HepG2 (cell line): Measurements from ENCODE around the gene TTC23. TPM values are rescaled to one million over a fixed set of nuclear protein-coding genes. Genes with fewer than 3 reads are reported as not detected.

Source experiments
- ATAC-seq: fragments of 200-7000 bp; cut with Tn5 transposase; 3 replicates; pipeline ENCODE4 v1.9.1; 2020; ENCODE audit warnings: mild to moderate bottlenecking, moderate library complexity
- BruUV-seq: library from RNA; stranded (reverse); fragments of 400-500 nt; replicated peaks from 2 replicates; lab custom pipeline; 2021; lab: Mats Ljungman, UMichigan
- CTCF ChIA-PET: fragments of 300-600 bp; formaldehyde crosslinking; extraction: SDS; loops from one replicate; lab custom pipeline; 2021; ENCODE audit warnings: low total read pairs, inconsistent platforms, low intra/inter-chr PET ratio; lab: Yijun Ruan, JAX
- POLR2A ChIA-PET: fragments of 350-600 bp; sonication (Branson Sonifier 250); formaldehyde crosslinking; loops from one replicate; lab custom pipeline; 2020; ENCODE audit warnings: antibody characterized with exemption, inconsistent platforms; lab: Yijun Ruan, JAX
- DNase-seq: peaks from one replicate; pipeline ENCODE4 v3.0.0-alpha.2; 2015; ENCODE audit warnings: low spot score
- FAIRE-seq: peaks from 3 replicates; lab custom pipeline; 2011; peaks lifted over from hg19 to GRCh38; lab: Jason Lieb, UNC
- H2AFZ ChIP-seq: one replicate; pipeline ENCODE4 v1.6.1; 2011; ENCODE audit warnings: low read length, inconsistent platforms
- H3K27ac ChIP-seq: fragments of 300-600 bp; 3 replicates; pipeline ENCODE4 v1.8.0; 2011; ENCODE audit warnings: mixed run types, mild to moderate bottlenecking, mixed read lengths, low read length, inconsistent platforms; ENCODE audit not compliant: insufficient read depth; ENCODE audit errors: extremely low read length
- H3K27me3 ChIP-seq, 2 experiments: fragments of 200-600 bp in 1 of 2; 2 replicates in 1 of 2; 3 replicates in 1 of 2; pipeline versions ENCODE4 v1.6.0 to v1.8.0; 2011; ENCODE audit warnings: low read length in 2 of 2, mild to moderate bottlenecking in 2 of 2, moderate library complexity in 2 of 2, inconsistent platforms in 1 of 2; ENCODE audit not compliant: insufficient read depth in 2 of 2, control insufficient read depth in 1 of 2
- H3K36me3 ChIP-seq, 2 experiments: fragments of 200-600 bp in 1 of 2; replicated peaks in 1 of 2; 2 replicates in 1 of 2; 3 replicates in 1 of 2; pipeline versions ENCODE4 v1.5.1 to v1.8.0; 2011; ENCODE audit warnings: low read length in 2 of 2, inconsistent platforms in 1 of 2; ENCODE audit not compliant: insufficient read depth in 2 of 2, control insufficient read depth in 1 of 2
- H3K4me1 ChIP-seq: 2 replicates; pipeline ENCODE4 v1.5.1; 2012; ENCODE audit warnings: low read length, inconsistent platforms; ENCODE audit not compliant: insufficient read depth
- H3K4me2 ChIP-seq: 2 replicates; pipeline ENCODE4 v1.6.0; 2011; ENCODE audit warnings: low read depth, low read length, inconsistent platforms
- H3K4me3 ChIP-seq, 3 experiments: fragments of 200-600 bp in 1 of 3; sonication (generic), shearing (Covaris generic) in 1 of 3; replicated peaks in 1 of 3; 2 replicates each; pipeline ENCODE4 v1.5.1; 2011 to 2016; ENCODE audit warnings: low read length in 3 of 3, inconsistent platforms in 2 of 3, low read depth in 2 of 3, mild to moderate bottlenecking in 2 of 3, control low read depth in 1 of 3, mixed read lengths in 1 of 3; ENCODE audit not compliant: insufficient read depth in 1 of 3
- H3K79me2 ChIP-seq: one replicate; pipeline ENCODE4 v1.6.1; 2011; ENCODE audit warnings: low read length, inconsistent platforms; ENCODE audit not compliant: insufficient read depth
- H3K9ac ChIP-seq: 2 replicates; pipeline ENCODE4 v1.6.0; 2011; ENCODE audit warnings: mild to moderate bottlenecking, low read depth, low read length, inconsistent platforms; ENCODE audit not compliant: insufficient read depth
- H3K9me3 ChIP-seq: 2 replicates; pipeline ENCODE4 v1.5.1; 2012; ENCODE audit warnings: mild to moderate bottlenecking, low read length
- H4K20me1 ChIP-seq: 2 replicates; pipeline ENCODE4 v1.6.0; 2011; ENCODE audit warnings: inconsistent platforms, mild to moderate bottlenecking, low read length, moderate library complexity; ENCODE audit not compliant: insufficient read depth
- CBX2 ChIP-seq, 2 experiments: fragments of 200-600 bp in 1 of 2; sonication (generic); formaldehyde crosslinking in 1 of 2; IDR thresholded peaks; 2 replicates each; pipeline versions ENCODE4 v1.7.0 to v1.8.1; 2018 to 2022; ENCODE audit warnings: low read depth in 2 of 2, low read length in 1 of 2, mild to moderate bottlenecking in 1 of 2, missing genetic modification reagents in 1 of 2
- CEBPB ChIP-seq: IDR thresholded peaks from 2 replicates; pipeline ENCODE4 v1.6.1; 2011; ENCODE audit warnings: low read depth, low read length, improper control_type of control experiment, borderline replicate concordance
- HOXA7 ChIP-seq: sonication (generic); formaldehyde crosslinking; IDR thresholded peaks from 2 replicates; pipeline ENCODE4 v1.8.1; 2022; ENCODE audit warnings: mild to moderate bottlenecking, missing genetic modification reagents, moderate library complexity
- NFRKB ChIP-seq: fragments of 450-650 bp; IDR thresholded peaks from 2 replicates; pipeline ENCODE4 v1.6.1; 2017
- TBX3 ChIP-seq: fragments of 450-650 bp; IDR thresholded peaks from 2 replicates; pipeline ENCODE4 v1.6.1; 2017; ENCODE audit warnings: antibody characterized with exemption, mild to moderate bottlenecking, inconsistent platforms, borderline replicate concordance
- TRIM24 ChIP-seq: sonication (generic); formaldehyde crosslinking; IDR thresholded peaks from 2 replicates; pipeline ENCODE4 v1.8.0; 2022; ENCODE audit warnings: mild to moderate bottlenecking, missing genetic modification reagents
- ZC3H13 ChIP-seq: sonication (generic); formaldehyde crosslinking; IDR thresholded peaks from 2 replicates; pipeline ENCODE4 v1.8.1; 2023; ENCODE audit warnings: mild to moderate bottlenecking, missing genetic modification reagents, moderate library complexity
- ZFY ChIP-seq: sonication (generic); formaldehyde crosslinking; IDR thresholded peaks from 2 replicates; pipeline ENCODE4 v1.4.0; 2020; ENCODE audit warnings: missing genetic modification reagents
- ZNF17 ChIP-seq: sonication (generic); formaldehyde crosslinking; IDR thresholded peaks from 2 replicates; pipeline ENCODE4 v1.5.0; 2020; ENCODE audit warnings: mild to moderate bottlenecking, missing genetic modification reagents
- ZNF230 ChIP-seq: sonication (generic); formaldehyde crosslinking; IDR thresholded peaks from 2 replicates; pipeline ENCODE4 v1.4.0; 2020; ENCODE audit warnings: mild to moderate bottlenecking, missing genetic modification reagents
- ZNF260 ChIP-seq: sonication (generic); formaldehyde crosslinking; IDR thresholded peaks from 2 replicates; pipeline ENCODE4 v1.4.0; 2020; ENCODE audit warnings: missing genetic modification reagents, low read depth, mild to moderate bottlenecking, borderline replicate concordance
- ZNF577 ChIP-seq: sonication (generic); formaldehyde crosslinking; IDR thresholded peaks from 2 replicates; pipeline ENCODE4 v1.4.0; 2020; ENCODE audit warnings: mild to moderate bottlenecking, low read depth, missing genetic modification reagents, borderline replicate concordance
- WGBS: methylation state at CpG from one replicate; pipeline ENCODE4 v1.1.6; 2017; ENCODE audit warnings: low lambda C conversion rate; 5-methylcytosine and 5-hydroxymethylcytosine counted together
- in situ Hi-C: cut with HindIII; loops from 2 replicates; pipeline ENCODE4 v1.10.0; 2017; ENCODE audit warnings: low pct_unique_long_range_greater_than_20kb; ENCODE audit not compliant: extremely low pct_ligation_motif_present
- intact Hi-C: fragments of 100-400 bp; cut with micrococcal nuclease; formaldehyde crosslinking; loops from one replicate; pipeline ENCODE4 v1.10.0; 2022; ENCODE audit not compliant: unreplicated experiment
- polyA plus RNA-seq, 8 experiments: library from polyadenylated mRNA; depleted of rRNA in 3 of 8; stranded (reverse) in 7 of 8; unstranded in 1 of 8; fragments of >200 nt; fragmentation: Illumina TruSeq in 4 of 8; extraction: Trizol in 4 of 8; gene quantifications; 2 replicates each; pipeline versions ENCODE4 v1.2.1 to v1.2.3, GENCODE V29; 2011 to 2016; ENCODE audit warnings: low read depth in 4 of 8, missing spikeins in 1 of 8, mixed read lengths in 1 of 8; ENCODE audit not compliant: insufficient read depth in 1 of 8
- total RNA-seq, 5 experiments: library from RNA; depleted of rRNA; stranded (reverse); fragments of >200 nt; fragmentation: Illumina TruSeq; extraction: Trizol; gene quantifications; 2 replicates each; pipeline ENCODE4 v1.2.3, GENCODE V29; 2016; ENCODE audit warnings: low read depth in 1 of 5
- TF ChIP-seq, protein P1 (sequence below), 2 experiments: sonication (generic) in 1 of 2; formaldehyde crosslinking in 1 of 2; IDR thresholded peaks; 2 replicates each; pipeline versions ENCODE4 v1.4.0 to v1.6.1; 2016 to 2020; ENCODE audit warnings: borderline replicate concordance in 1 of 2, low read depth in 1 of 2, mild to moderate bottlenecking in 1 of 2, missing genetic modification reagents in 1 of 2

TTC23 gene
- total and polyA plus RNA-seq, 2 of the 13 experiments (the other 11 are each of a cell fraction or from before 2014, with no cell fraction given): 1.6 to 11.7 TPM

DNA sequence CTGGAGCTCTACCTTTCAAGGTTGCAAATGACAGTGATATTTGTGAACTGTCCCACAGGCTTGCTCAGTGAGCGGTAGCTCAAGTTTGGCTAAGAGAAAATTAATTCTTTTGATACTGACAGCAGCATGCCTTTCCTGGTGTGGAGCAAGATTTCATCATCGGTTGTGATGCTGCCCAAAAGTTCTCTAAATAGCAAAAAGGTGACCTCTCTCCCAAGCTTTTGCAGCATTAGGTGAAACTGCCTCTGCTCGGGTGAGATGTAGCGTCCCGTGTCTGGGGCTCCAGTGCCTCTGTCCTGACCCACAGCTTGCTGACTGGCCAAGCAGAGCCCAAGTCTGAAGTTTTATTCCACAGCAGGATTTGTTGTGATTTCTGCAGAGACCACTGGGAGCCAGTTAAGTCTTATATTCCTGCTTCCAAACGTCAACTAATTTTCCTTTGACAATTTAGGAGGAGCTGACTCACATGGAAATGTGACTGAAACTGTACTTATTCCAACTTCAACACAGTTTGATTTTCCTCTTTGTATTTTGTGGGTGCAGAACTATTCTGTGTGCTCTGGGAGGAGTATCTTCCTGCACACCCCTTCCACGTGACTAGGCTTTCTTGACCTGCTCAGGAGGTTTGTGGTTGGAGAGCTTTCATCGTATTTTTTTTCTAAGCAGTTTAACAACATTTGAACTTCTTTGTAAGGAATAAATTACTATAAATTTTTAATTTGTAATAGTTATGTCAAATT is 138.6 kb downstream of the TTC23 start:
- no peaks in the 10 kb centered on the region for H3K9me3 ChIP-seq
- ATAC-seq (no peak), FAIRE-seq (no peak), DNase-seq (no peak)
- H4K20me1 ChIP-seq: no peaks in the 10 kb centered on the region
- no peak for TF ChIP-seq CEBPB
- no peak overlapping the region for H3K9ac ChIP-seq
- CTCF ChIA-PET: no interaction called here
- POLR2A ChIA-PET: no interaction called here
- H3K79me2 ChIP-seq: no peaks in the 10 kb centered on the region
- H3K27me3 ChIP-seq: no peaks in the 10 kb centered on the region
- 86% methylated on average over 5 of the region's 8 CpGs for WGBS
- BruUV-seq: no TSS peak
- H3K36me3 ChIP-seq: no peaks in the 10 kb centered on the region; a peak in 1 of 5 replicates
- no peak overlapping the region for H2AFZ ChIP-seq
- intact Hi-C loops: no loop called here
- in situ Hi-C loops: no loop called here
- H3K27ac ChIP-seq: no peak overlapping the region
- H3K4me1 ChIP-seq: peaks cover 35% of the 10 kb centered on the region
- no peak overlapping the region for H3K4me2 ChIP-seq
- H3K4me3 ChIP-seq: no peak overlapping the region

DNA sequence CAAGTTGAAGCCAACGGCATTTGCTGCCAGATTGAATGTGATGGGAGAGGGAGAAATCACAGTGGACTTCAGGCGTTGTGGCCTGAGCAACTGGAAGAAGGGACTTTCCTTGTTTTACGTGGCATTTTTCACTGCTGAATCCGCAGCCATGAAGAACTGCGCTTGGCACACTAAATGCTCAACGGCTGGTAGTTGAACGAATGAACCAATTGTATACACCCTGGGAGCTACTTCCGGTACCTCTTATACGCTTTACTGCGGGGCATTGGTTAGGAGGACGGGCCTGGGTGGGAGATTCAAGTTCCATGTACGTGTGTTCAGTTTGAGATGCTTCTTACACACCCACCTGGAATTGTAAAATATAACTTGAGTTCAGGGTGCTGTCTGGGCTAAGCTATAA is 139.3 kb downstream of the TTC23 start:
- Histone ChIP-seq H3K27me3 (no peaks in the 10 kb centered on the region), H4K20me1 (no peaks in the 10 kb centered on the region), H3K4me2 (no peak overlapping the region), H3K4me1 (peaks cover 37% of the 10 kb centered on the region), H3K4me3 (no peak overlapping the region), H3K36me3 (no peaks in the 10 kb centered on the region), H3K79me2 (no peaks in the 10 kb centered on the region), H3K9ac (no peak overlapping the region), H2AFZ (no peak overlapping the region), H3K9me3 (no peaks in the 10 kb centered on the region), H3K27ac (no peak overlapping the region)
- ChIA-PET CTCF (no interaction called here), POLR2A (no interaction called here)
- DNase-seq (no peak), ATAC-seq (no peak), FAIRE-seq (no peak)
- no TSS peak for BruUV-seq
- intact Hi-C loops (no loop called here), in situ Hi-C loops (no loop called here)
- WGBS: 94% methylated on average over 12 of the region's 12 CpGs
- TF ChIP-seq TBX3 (no peak), HOXA7 (no peak), ZNF17 (CRISPR knock-in tag) (no peak), ZNF260 (no peak), NFRKB (no peak), ZNF230 (CRISPR knock-in tag) (no peak), ZFY (CRISPR knock-in tag) (no peak), ZC3H13 (CRISPR knock-in tag) (no peak), CBX2 (IDR thresholded peaks at IDR 0.05; ENCODE audit: low read depth, low read length) (no peak), CBX2 (CRISPR knock-in tag; IDR thresholded peaks at IDR 0.05; ENCODE audit: low read depth) (no peak), ZNF577 (CRISPR knock-in tag) (no peak), TRIM24 (CRISPR knock-in tag) (no peak)
- TF ChIP-seq, protein P1, sequence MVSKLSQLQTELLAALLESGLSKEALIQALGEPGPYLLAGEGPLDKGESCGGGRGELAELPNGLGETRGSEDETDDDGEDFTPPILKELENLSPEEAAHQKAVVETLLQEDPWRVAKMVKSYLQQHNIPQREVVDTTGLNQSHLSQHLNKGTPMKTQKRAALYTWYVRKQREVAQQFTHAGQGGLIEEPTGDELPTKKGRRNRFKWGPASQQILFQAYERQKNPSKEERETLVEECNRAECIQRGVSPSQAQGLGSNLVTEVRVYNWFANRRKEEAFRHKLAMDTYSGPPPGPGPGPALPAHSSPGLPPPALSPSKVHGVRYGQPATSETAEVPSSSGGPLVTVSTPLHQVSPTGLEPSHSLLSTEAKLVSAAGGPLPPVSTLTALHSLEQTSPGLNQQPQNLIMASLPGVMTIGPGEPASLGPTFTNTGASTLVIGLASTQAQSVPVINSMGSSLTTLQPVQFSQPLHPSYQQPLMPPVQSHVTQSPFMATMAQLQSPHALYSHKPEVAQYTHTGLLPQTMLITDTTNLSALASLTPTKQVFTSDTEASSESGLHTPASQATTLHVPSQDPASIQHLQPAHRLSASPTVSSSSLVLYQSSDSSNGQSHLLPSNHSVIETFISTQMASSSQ (IDR thresholded peaks at IDR 0.05; ENCODE audit: low read depth): no peak
- TF ChIP-seq, protein P1 (CRISPR knock-in tag; IDR thresholded peaks at IDR 0.05; ENCODE audit: borderline replicate concordance): no peak
